Measurements from ENCODE around the gene C1QTNF4. TPM values are rescaled to one million over a fixed set of nuclear protein-coding genes. Genes with fewer than 3 reads are reported as not detected.

C1QTNF4 gene
- total RNA-seq, 1 experiment from 2014 or later, result 0.42 TPM

DNA sequence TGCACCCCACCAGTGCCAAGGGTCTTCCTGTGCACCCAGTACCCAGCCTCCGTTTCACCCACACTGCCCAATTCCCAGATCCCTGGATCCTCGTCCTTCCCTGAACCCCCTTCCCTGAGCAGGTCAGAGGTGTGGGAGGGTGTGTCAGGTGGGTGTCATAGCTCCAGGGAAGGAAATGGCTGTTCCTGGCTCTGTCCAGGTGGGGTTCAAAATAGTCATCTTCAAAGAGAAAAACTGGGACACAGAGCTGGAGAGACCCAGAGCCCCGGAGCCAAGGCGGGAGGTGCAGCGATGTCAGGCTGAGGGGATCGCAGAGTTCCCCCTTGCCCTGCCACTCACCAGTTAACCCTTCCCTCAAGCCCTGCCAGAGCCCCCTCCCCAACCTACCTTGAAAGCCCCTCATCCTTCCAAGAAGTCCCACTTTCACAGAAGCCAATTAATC, 698 bp downstream of the C1QTNF4 start:
- intact Hi-C loops (cut with micrococcal nuclease), result no loop called here
- ChIA-PET CTCF (interaction anchor here (0.7 kb wide), 1 partner anchor 15 kb away, joined by 3 read pairs; the partner anchor contains the start of genes KBTBD4 and NDUFS3), POLR2A (interaction anchor here (0.6 to 1.4 kb wide), 3 partner anchors 10 to 202 kb away, joined by 3 read pairs; no protein-coding TSS in a partner anchor)
- Mint-ChIP-seq H3K4me3 (ENCODE audit: unreplicated experiment) (no peak overlapping the region), H3K4me1 (ENCODE audit: insufficient read depth, unreplicated experiment) (no peaks in the 10 kb centered on the region), H3K27me3 (ENCODE audit: insufficient read depth, unreplicated experiment) (peaks cover 34% of the 10 kb centered on the region), H3K9me3 (ENCODE audit: unreplicated experiment) (no peaks in the 10 kb centered on the region), H3K36me3 (ENCODE audit: insufficient read depth, unreplicated experiment) (no peaks in the 10 kb centered on the region), H3K27ac (ENCODE audit: low read depth, unreplicated experiment) (no peak overlapping the region)
- no TSS peak for BruUV-seq (replicated peaks)
- DNase-seq (ENCODE audit: unreplicated experiment), result no peak
- TF ChIP-seq, protein P1, sequence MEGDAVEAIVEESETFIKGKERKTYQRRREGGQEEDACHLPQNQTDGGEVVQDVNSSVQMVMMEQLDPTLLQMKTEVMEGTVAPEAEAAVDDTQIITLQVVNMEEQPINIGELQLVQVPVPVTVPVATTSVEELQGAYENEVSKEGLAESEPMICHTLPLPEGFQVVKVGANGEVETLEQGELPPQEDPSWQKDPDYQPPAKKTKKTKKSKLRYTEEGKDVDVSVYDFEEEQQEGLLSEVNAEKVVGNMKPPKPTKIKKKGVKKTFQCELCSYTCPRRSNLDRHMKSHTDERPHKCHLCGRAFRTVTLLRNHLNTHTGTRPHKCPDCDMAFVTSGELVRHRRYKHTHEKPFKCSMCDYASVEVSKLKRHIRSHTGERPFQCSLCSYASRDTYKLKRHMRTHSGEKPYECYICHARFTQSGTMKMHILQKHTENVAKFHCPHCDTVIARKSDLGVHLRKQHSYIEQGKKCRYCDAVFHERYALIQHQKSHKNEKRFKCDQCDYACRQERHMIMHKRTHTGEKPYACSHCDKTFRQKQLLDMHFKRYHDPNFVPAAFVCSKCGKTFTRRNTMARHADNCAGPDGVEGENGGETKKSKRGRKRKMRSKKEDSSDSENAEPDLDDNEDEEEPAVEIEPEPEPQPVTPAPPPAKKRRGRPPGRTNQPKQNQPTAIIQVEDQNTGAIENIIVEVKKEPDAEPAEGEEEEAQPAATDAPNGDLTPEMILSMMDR (IDR thresholded peaks at IDR 0.05; ENCODE audit: unreplicated experiment), result no peak

DNA sequence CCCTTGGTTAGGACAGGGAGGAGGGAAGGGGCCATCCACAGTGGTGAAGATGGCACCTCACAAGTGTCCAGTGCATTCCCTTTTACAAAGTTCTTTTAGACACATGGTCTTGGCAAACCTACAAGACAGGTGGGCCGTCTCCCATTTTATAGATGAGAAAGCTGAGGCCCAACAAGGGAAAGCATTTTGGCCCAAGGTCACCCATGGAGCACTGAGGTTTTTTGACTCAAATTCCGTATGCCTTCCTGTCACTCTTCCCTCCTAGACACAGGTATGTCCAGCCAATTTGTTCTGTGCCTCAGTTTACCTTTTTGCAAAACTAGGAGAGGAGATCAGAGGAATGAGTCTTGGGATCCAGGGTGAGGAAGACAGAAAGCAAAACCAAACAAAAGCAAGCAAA, 1.2 kb downstream of the C1QTNF4 start:
- Mint-ChIP-seq H3K9me3 (ENCODE audit: unreplicated experiment) (no peaks in the 10 kb centered on the region), H3K36me3 (ENCODE audit: insufficient read depth, unreplicated experiment) (no peaks in the 10 kb centered on the region), H3K27me3 (ENCODE audit: insufficient read depth, unreplicated experiment) (peaks cover 34% of the 10 kb centered on the region), H3K4me1 (ENCODE audit: insufficient read depth, unreplicated experiment) (no peaks in the 10 kb centered on the region), H3K27ac (ENCODE audit: low read depth, unreplicated experiment) (no peak overlapping the region), H3K4me3 (ENCODE audit: unreplicated experiment) (no peak overlapping the region)
- BruUV-seq (replicated peaks), result no TSS peak
- POLR2A ChIA-PET, result interaction anchor here (0.6 to 1.2 kb wide), 3 partner anchors 13 to 201 kb away, joined by 3 to 4 read pairs (median 3); no protein-coding TSS in a partner anchor
- TF ChIP-seq, protein P1 (IDR thresholded peaks at IDR 0.05; ENCODE audit: unreplicated experiment), result no peak
- CTCF ChIA-PET, result interaction anchor here (0.7 kb wide), 1 partner anchor 175 kb away, joined by 3 read pairs; no protein-coding TSS in a partner anchor
- intact Hi-C loops (cut with micrococcal nuclease), result no loop called here
- DNase-seq (ENCODE audit: unreplicated experiment), result no peak

DNA sequence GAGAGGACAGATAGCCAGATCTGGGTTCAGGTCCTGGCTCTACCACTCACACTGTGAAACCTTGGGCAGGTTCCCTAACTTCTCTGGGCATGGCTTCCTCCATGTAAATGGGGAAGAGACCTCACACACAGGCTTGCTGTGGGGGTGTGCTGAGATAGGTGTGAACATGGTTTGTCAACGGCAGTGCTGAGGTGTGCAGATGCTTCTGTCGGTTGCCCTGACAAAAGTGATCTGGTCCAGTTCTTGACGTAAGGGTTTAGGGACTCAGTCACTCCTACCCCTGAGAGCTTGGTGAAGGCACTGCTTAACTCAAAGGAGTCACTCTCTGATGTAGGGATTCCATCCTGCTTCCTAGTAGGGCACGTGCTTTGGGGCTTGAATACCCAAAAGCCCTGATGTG, 2.0 kb downstream of the C1QTNF4 start:
- H3K27ac Mint-ChIP-seq (ENCODE audit: low read depth, unreplicated experiment), result no peak overlapping the region
- H3K4me3 Mint-ChIP-seq (ENCODE audit: unreplicated experiment), result no peak overlapping the region
- no peaks in the 10 kb centered on the region for H3K36me3 Mint-ChIP-seq (ENCODE audit: insufficient read depth, unreplicated experiment)
- ChIA-PET CTCF (interaction anchor here (0.7 kb wide), 1 partner anchor 176 kb away, joined by 3 read pairs; no protein-coding TSS in a partner anchor), POLR2A (interaction anchor here (0.8 to 1.2 kb wide), 2 partner anchors 12 to 24 kb away, joined by 3 to 4 read pairs; no protein-coding TSS in a partner anchor)
- H3K9me3 Mint-ChIP-seq (ENCODE audit: unreplicated experiment), result no peaks in the 10 kb centered on the region
- peaks cover 34% of the 10 kb centered on the region for H3K27me3 Mint-ChIP-seq (ENCODE audit: insufficient read depth, unreplicated experiment)
- TF ChIP-seq, protein P1 (IDR thresholded peaks at IDR 0.05; ENCODE audit: unreplicated experiment), result no peak
- intact Hi-C loops (cut with micrococcal nuclease), result no loop called here
- peaks cover 4% of the 10 kb centered on the region for H3K4me1 Mint-ChIP-seq (ENCODE audit: insufficient read depth, unreplicated experiment)
- DNase-seq (ENCODE audit: unreplicated experiment), result no peak
- no TSS peak for BruUV-seq (replicated peaks)

DNA sequence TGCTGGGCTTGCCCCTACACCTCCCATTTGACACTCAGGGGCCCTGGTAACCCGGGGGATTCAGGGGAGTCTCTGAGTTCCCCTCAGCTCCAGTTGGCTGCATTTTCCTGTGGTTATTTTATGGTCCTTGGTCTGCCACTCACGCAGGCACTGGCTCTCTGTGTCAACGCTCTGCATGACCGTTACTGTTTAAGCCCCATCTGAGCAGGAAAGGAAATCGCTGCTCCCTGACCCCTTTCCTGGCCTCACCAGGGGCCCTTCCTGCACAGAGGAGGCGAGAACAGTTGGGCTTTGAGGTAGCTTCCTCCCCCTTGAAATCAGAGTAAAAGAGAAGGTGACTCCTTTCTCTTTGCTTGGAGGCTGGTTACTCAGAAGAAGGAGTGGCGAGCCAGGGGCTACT, 2.4 kb downstream of the C1QTNF4 start:
- Mint-ChIP-seq H3K27ac (ENCODE audit: low read depth, unreplicated experiment) (no peak overlapping the region), H3K27me3 (ENCODE audit: insufficient read depth, unreplicated experiment) (peaks cover 34% of the 10 kb centered on the region), H3K9me3 (ENCODE audit: unreplicated experiment) (no peaks in the 10 kb centered on the region), H3K4me3 (ENCODE audit: unreplicated experiment) (no peak overlapping the region), H3K4me1 (ENCODE audit: insufficient read depth, unreplicated experiment) (peaks cover 9% of the 10 kb centered on the region), H3K36me3 (ENCODE audit: insufficient read depth, unreplicated experiment) (no peaks in the 10 kb centered on the region)
- intact Hi-C loops (cut with micrococcal nuclease), result no loop called here
- ChIA-PET CTCF (no interaction called here), POLR2A (no interaction called here)
- DNase-seq (ENCODE audit: unreplicated experiment), result no peak
- TF ChIP-seq, protein P1 (IDR thresholded peaks at IDR 0.05; ENCODE audit: unreplicated experiment), result no peak
- BruUV-seq (replicated peaks), result no TSS peak

All from MCF 10A (cell line).